SU-DHL-6 (cell line): ENCODE measurements around the gene CTLA4.

Experiments
- H2AFZ ChIP-seq: fragments of 200-600 bp; sonication (generic); 2 replicates; pipeline ENCODE4 v1.6.1; 2014; ENCODE audit warnings: low read depth, mild to moderate bottlenecking, moderate library complexity, mixed read lengths, antibody characterized with exemption, low read length; ENCODE audit not compliant: severe bottlenecking
- H3F3A ChIP-seq: fragments of 200-600 bp; shearing (Covaris generic); 2 replicates; pipeline ENCODE4 v1.6.0; 2016; ENCODE audit warnings: antibody characterized with exemption, mild to moderate bottlenecking; ENCODE audit not compliant: insufficient read depth
- H3K27ac ChIP-seq: fragments of 200-600 bp; sonication (generic); 2 replicates; pipeline ENCODE4 v1.5.1; 2016; ENCODE audit warnings: low read depth, mild to moderate bottlenecking, low read length, moderate library complexity, mixed read lengths
- H3K27me3 ChIP-seq: fragments of 200-600 bp; sonication (generic), shearing (Covaris generic); 2 replicates; pipeline ENCODE4 v1.6.0; 2014; ENCODE audit warnings: mild to moderate bottlenecking, low read length
- H3K36me3 ChIP-seq: fragments of 200-600 bp; sonication (generic); 2 replicates; pipeline ENCODE4 v1.6.1; 2014; ENCODE audit warnings: mild to moderate bottlenecking, low read length, mixed read lengths
- H3K4me2 ChIP-seq: fragments of 300-600, 200-600 bp; shearing (Covaris generic), sonication (generic); 2 replicates; pipeline ENCODE4 v1.6.0; 2014; ENCODE audit warnings: low read length, low read depth, mild to moderate bottlenecking; ENCODE audit not compliant: poor library complexity, severe bottlenecking
- H3K4me3 ChIP-seq: fragments of 200-600 bp; sonication (generic); 2 replicates; pipeline ENCODE4 v1.5.1; 2014; ENCODE audit warnings: antibody characterized with exemption, low read length, mild to moderate bottlenecking, mixed read lengths; ENCODE audit not compliant: insufficient read depth, poor library complexity, severe bottlenecking
- H3K79me2 ChIP-seq: fragments of 200-600 bp; sonication (generic); 2 replicates; pipeline ENCODE4 v1.6.1; 2014; ENCODE audit warnings: mild to moderate bottlenecking, low read length, moderate library complexity; ENCODE audit not compliant: insufficient read depth
- H3K9ac ChIP-seq: fragments of 200-600 bp; sonication (generic); 2 replicates; pipeline ENCODE4 v1.7.0; 2014; ENCODE audit warnings: mild to moderate bottlenecking, low read length
- H3K9me2 ChIP-seq: fragments of 200-600 bp; sonication (generic); replicated peaks from 2 replicates; pipeline ENCODE4 v1.6.1; 2014; ENCODE audit warnings: low read length; ENCODE audit not compliant: insufficient read depth
- H3K9me3 ChIP-seq: fragments of 200-600 bp; sonication (generic); 2 replicates; pipeline ENCODE4 v1.6.1; 2014; ENCODE audit warnings: low read length, mixed read lengths; ENCODE audit not compliant: insufficient read depth
- H4K20me1 ChIP-seq: fragments of 200-600 bp; sonication (generic); 2 replicates; pipeline ENCODE4 v1.6.1; 2014; ENCODE audit warnings: low read depth, mild to moderate bottlenecking, antibody characterized with exemption, low read length, moderate library complexity, mixed read lengths
- CTCF ChIP-seq: fragments of 200-600 bp; sonication (generic); IDR thresholded peaks from one replicate; pipeline ENCODE4 v1.5.1; 2017; ENCODE audit warnings: antibody characterized with exemption, mild to moderate bottlenecking, low read length, moderate library complexity; ENCODE audit not compliant: insufficient read depth, poor library complexity, severe bottlenecking
- EZH2phosphoT487 ChIP-seq: fragments of 200-600 bp; sonication (generic), shearing (Covaris generic); conservative IDR thresholded peaks from 2 replicates; pipeline ENCODE4 v1.6.1; 2018; ENCODE audit warnings: mild to moderate bottlenecking, antibody characterized with exemption, low read length, moderate library complexity, mixed read lengths

The CTLA4 gene

DNA sequence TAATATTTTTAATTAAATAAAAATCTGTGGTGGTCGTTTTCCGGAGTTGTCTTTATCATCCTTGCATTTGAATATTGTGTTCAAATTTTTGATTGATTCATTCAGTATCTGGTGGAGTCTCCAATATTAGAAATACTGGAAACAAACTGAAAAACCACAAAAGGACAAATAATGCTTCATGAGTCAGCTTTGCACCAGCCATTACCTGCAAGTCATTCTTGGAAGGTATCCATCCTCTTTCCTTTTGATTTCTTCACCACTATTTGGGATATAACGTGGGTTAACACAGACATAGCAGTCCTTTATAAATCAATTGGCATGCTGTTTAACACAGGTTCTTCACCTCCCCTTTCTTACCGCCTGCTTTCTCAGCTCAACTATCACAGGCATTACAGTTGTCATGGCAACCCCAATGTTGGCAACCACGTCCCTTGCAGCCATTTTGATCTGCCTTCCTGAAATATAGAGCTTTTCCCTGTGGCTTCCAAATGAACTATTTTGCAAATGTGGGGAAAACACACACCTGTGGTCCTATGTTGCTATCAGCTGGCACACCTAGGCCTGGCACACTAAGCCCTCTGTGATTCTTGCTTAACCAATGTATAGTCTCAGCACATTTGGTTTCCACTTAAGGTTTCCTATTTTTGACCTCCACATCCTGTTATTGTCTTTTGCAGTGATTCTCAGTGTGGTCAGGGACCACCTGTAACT is 6.5 kb downstream of the CTLA4 start:
- H2AFZ ChIP-seq = no peak overlapping the region
- no peak overlapping the region for H3K4me2 ChIP-seq
- no peaks in the 10 kb centered on the region for H3K9me3 ChIP-seq
- H3K27ac ChIP-seq = no peak overlapping the region
- TF ChIP-seq EZH2phosphoT487 (no peak), CTCF (no peak)
- no peaks in the 10 kb centered on the region for H3F3A ChIP-seq
- H3K79me2 ChIP-seq = no peaks in the 10 kb centered on the region
- H3K27me3 ChIP-seq = no peaks in the 10 kb centered on the region
- H3K4me3 ChIP-seq = no peak overlapping the region
- no peaks in the 10 kb centered on the region for H3K9me2 ChIP-seq
- no peak overlapping the region for H3K9ac ChIP-seq
- H4K20me1 ChIP-seq = no peaks in the 10 kb centered on the region
- H3K36me3 ChIP-seq = no peaks in the 10 kb centered on the region

DNA sequence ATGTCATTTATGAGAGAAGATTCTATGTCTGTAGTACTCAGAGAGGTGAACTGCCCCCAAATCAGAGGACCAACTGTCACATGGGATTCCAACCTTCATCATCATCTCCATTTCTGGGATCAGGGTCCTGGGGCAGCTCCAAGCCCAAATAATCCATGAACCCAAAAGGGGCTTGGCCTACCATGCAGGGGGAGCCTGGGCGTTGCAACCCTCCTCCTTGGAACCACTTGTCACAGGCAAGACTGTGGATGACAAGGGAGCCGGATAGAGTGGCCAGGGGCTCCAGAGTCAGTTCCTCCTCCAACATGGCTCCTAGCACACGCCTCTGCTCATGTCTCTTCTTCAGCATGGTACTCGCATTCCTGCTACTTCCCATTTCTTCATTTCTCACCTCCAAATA is 7.9 kb downstream of the CTLA4 start:
- no peaks in the 10 kb centered on the region for H3K79me2 ChIP-seq
- H3K4me2 ChIP-seq = no peak overlapping the region
- no peak overlapping the region for H3K27ac ChIP-seq
- H2AFZ ChIP-seq = no peak overlapping the region
- TF ChIP-seq EZH2phosphoT487 (no peak), CTCF (no peak)
- H3K27me3 ChIP-seq = no peaks in the 10 kb centered on the region
- no peaks in the 10 kb centered on the region for H3K9me2 ChIP-seq
- no peaks in the 10 kb centered on the region for H3F3A ChIP-seq
- no peaks in the 10 kb centered on the region for H4K20me1 ChIP-seq
- H3K36me3 ChIP-seq = no peaks in the 10 kb centered on the region
- no peaks in the 10 kb centered on the region for H3K9me3 ChIP-seq
- H3K4me3 ChIP-seq = no peak overlapping the region
- no peak overlapping the region for H3K9ac ChIP-seq

DNA sequence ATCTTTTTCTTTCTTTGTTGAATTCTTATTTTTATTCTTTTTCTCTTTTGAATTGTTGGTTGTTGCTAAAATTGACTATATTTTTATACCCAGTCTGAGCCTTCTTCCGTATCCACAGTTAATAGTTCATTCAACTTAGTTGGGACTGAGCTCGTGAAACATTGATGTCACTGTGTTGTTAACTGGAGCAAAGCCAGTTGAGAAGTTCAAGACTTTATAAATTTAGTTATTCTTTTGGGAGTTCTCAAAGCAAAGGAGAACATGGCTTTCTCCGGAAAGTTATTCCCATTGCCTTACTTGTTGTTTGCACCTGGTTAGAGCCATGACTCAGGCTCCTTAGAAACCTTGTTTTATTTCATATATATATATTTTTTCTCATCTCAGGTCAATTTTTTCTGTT is 8.8 kb downstream of the CTLA4 start:
- Histone ChIP-seq H4K20me1 (no peaks in the 10 kb centered on the region), H3K27me3 (no peaks in the 10 kb centered on the region), H2AFZ (no peak overlapping the region)

More for the DNA sequence above, 8.8 kb downstream of the CTLA4 start:
- no peaks in the 10 kb centered on the region for H3K9me2 ChIP-seq
- H3K79me2 ChIP-seq = no peaks in the 10 kb centered on the region
- no peaks in the 10 kb centered on the region for H3K9me3 ChIP-seq
- H3K27ac ChIP-seq = no peak overlapping the region
- no peak for TF ChIP-seq CTCF
- no peak for TF ChIP-seq EZH2phosphoT487
- no peak overlapping the region for H3K4me3 ChIP-seq
- no peaks in the 10 kb centered on the region for H3F3A ChIP-seq
- H3K9ac ChIP-seq = no peak overlapping the region
- no peaks in the 10 kb centered on the region for H3K36me3 ChIP-seq
- no peak overlapping the region for H3K4me2 ChIP-seq
